KMS-11 (cell line): Measurements from ENCODE around the gene TMOD2.

Source experiments
- H2AFZ ChIP-seq: fragments of 200-600 bp; sonication (generic); 2 replicates; pipeline ENCODE4 v1.6.1; 2016; ENCODE audit warnings: antibody characterized with exemption, mixed run types, low read depth
- H3K27ac ChIP-seq: fragments of 200-600 bp; sonication (generic); 2 replicates; pipeline ENCODE4 v1.6.1; 2016; ENCODE audit warnings: mild to moderate bottlenecking, mixed run types
- H3K27me3 ChIP-seq: fragments of 200-600 bp; sonication (generic); 2 replicates; pipeline ENCODE4 v1.6.1; 2017; ENCODE audit warnings: mild to moderate bottlenecking, low read depth, mixed run types, moderate library complexity; ENCODE audit not compliant: insufficient read depth
- H3K36me3 ChIP-seq: fragments of 200-600 bp; sonication (generic); 2 replicates; pipeline ENCODE4 v1.6.1; 2017; ENCODE audit warnings: mild to moderate bottlenecking, mixed run types; ENCODE audit not compliant: insufficient read depth
- H3K4me1 ChIP-seq: fragments of 200-600 bp; sonication (generic); 2 replicates; pipeline ENCODE4 v1.6.1; 2016; ENCODE audit warnings: mild to moderate bottlenecking, low read depth, mixed run types; ENCODE audit not compliant: poor library complexity, severe bottlenecking
- H3K4me2 ChIP-seq: fragments of 200-600 bp; sonication (generic); 2 replicates; pipeline ENCODE4 v1.7.0; 2016; ENCODE audit warnings: mild to moderate bottlenecking, mixed run types
- H3K4me3 ChIP-seq: fragments of 200-600 bp; sonication (generic); IDR thresholded peaks from 2 replicates; pipeline ENCODE4 v1.6.1; 2017; ENCODE audit warnings: low read depth, low read length, mixed read lengths; ENCODE audit not compliant: insufficient read depth
- H3K79me2 ChIP-seq: fragments of 200-600 bp; sonication (generic); 2 replicates; pipeline ENCODE4 v1.6.1; 2016; ENCODE audit warnings: low read depth, mixed run types; ENCODE audit not compliant: insufficient read depth
- H3K9ac ChIP-seq: fragments of 200-600 bp; sonication (generic); 2 replicates; pipeline ENCODE4 v1.6.1; 2016; ENCODE audit warnings: mild to moderate bottlenecking, mixed run types
- H4K20me1 ChIP-seq: fragments of 200-600 bp; sonication (generic); 2 replicates; pipeline ENCODE4 v1.6.1; 2016; ENCODE audit warnings: mild to moderate bottlenecking, mixed run types; ENCODE audit not compliant: insufficient read depth
- CTCF ChIP-seq: fragments of 200-600 bp; sonication (generic); conservative IDR thresholded peaks from 2 replicates; pipeline ENCODE4 v1.6.1; 2017; ENCODE audit warnings: low read depth, mild to moderate bottlenecking, antibody characterized with exemption, low read length, moderate library complexity, mixed read lengths

The TMOD2 gene

GRCh38 chr15:51708013-51708412 lies 43.4 kb upstream of the TMOD2 start:
- Histone ChIP-seq H3K9ac (no peak overlapping the region), H3K27ac (no peak overlapping the region), H3K4me1 (no peaks in the 10 kb centered on the region), H3K27me3 (no peaks in the 10 kb centered on the region), H4K20me1 (no peaks in the 10 kb centered on the region), H3K4me3 (no peak overlapping the region), H2AFZ (no peak overlapping the region), H3K4me2 (no peak overlapping the region), H3K36me3 (no peaks in the 10 kb centered on the region), H3K79me2 (no peaks in the 10 kb centered on the region)
- TF ChIP-seq CTCF: no peak

GRCh38 chr15:51709031-51709430 lies 42.4 kb upstream of the TMOD2 start:
- Histone ChIP-seq H3K4me2 (no peak overlapping the region), H3K27me3 (no peaks in the 10 kb centered on the region), H4K20me1 (no peaks in the 10 kb centered on the region), H3K4me3 (no peak overlapping the region), H3K27ac (no peak overlapping the region), H3K36me3 (no peaks in the 10 kb centered on the region), H3K79me2 (no peaks in the 10 kb centered on the region), H3K9ac (no peak overlapping the region), H2AFZ (no peak overlapping the region), H3K4me1 (no peaks in the 10 kb centered on the region)
- no peak for TF ChIP-seq CTCF

GRCh38 chr15:51714162-51714561 lies 37.2 kb upstream of the TMOD2 start:
- H3K27me3 ChIP-seq: no peaks in the 10 kb centered on the region
- H3K27ac ChIP-seq: no peak overlapping the region
- H2AFZ ChIP-seq: no peak overlapping the region
- no peak for TF ChIP-seq CTCF
- no peak overlapping the region for H3K9ac ChIP-seq
- no peaks in the 10 kb centered on the region for H3K79me2 ChIP-seq
- H3K36me3 ChIP-seq: no peaks in the 10 kb centered on the region
- H3K4me3 ChIP-seq: no peak overlapping the region
- no peaks in the 10 kb centered on the region for H4K20me1 ChIP-seq
- H3K4me2 ChIP-seq: no peak overlapping the region
- no peaks in the 10 kb centered on the region for H3K4me1 ChIP-seq

GRCh38 chr15:51714911-51715310 lies 36.5 kb upstream of the TMOD2 start:
- Histone ChIP-seq H3K9ac (no peak overlapping the region), H3K27me3 (no peaks in the 10 kb centered on the region), H2AFZ (no peak overlapping the region), H3K4me3 (no peak overlapping the region), H3K36me3 (no peaks in the 10 kb centered on the region), H3K79me2 (no peaks in the 10 kb centered on the region), H3K4me2 (no peak overlapping the region), H3K4me1 (no peaks in the 10 kb centered on the region), H4K20me1 (no peaks in the 10 kb centered on the region), H3K27ac (no peak overlapping the region)
- no peak for TF ChIP-seq CTCF

- no peaks in the 10 kb centered on the region for H3K36me3 ChIP-seq
- no peaks in the 10 kb centered on the region for H3K27me3 ChIP-seq
- no peaks in the 10 kb centered on the region for H3K4me1 ChIP-seq
- H3K27ac ChIP-seq: no peak overlapping the region
- no peak overlapping the region for H3K4me2 ChIP-seq
- no peaks in the 10 kb centered on the region for H3K79me2 ChIP-seq
- no peak overlapping the region for H3K9ac ChIP-seq
- H2AFZ ChIP-seq: no peak overlapping the region
- TF ChIP-seq CTCF: no peak
- H4K20me1 ChIP-seq: no peaks in the 10 kb centered on the region
- H3K4me3 ChIP-seq: no peak overlapping the region
Measured at GRCh38 chr15:51718219-51718618, 33.2 kb upstream of the TMOD2 start.
